ENCODE measurements around the gene SLC28A1.

SLC28A1 gene

DNA sequence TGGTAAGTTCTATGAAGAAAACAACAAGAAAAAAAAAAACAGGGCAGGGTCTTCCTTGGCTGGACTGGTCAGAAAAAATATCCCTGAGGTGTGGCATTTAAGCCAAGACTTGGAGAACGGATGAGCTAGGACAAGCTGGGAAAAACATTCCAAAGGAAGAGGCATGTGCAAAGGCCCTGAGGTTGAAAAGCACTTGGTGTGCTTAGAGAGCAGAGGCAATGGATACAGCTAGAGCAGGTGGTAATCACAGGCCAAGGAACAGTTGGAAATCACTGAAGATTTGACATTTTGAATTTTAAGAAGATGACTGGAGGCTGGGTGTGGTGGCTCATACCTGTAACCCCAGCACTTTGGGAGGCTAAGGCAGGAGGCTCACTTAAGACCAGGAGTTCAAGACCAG lies 54.3 kb downstream of the SLC28A1 start:
- DNase-seq (ENCODE audit: low read depth in 2 of 3, low spot score in 1 of 3), result no peak

DNA sequence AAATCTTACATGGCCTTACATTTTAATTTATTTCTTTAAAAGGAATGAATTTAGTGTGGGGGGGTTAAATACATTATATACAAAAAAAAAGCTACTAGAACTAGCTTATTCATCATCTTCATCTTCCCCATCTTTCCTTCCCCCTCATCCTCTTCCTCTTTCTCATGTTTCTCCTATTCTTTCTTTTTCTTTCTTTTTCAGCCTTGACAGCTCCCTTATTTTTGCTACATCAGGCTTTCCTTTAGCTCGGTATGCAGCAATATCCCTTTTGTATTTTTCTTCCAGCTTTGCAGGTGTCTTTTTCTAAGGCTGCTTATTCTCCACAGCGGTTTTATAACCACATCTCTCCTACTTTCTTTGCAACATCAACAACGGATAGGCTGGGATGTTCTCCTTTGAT lies 55.9 kb downstream of the SLC28A1 start:
- DNase-seq (ENCODE audit: low read depth in 2 of 3, low spot score in 1 of 3), result no peak

DNA sequence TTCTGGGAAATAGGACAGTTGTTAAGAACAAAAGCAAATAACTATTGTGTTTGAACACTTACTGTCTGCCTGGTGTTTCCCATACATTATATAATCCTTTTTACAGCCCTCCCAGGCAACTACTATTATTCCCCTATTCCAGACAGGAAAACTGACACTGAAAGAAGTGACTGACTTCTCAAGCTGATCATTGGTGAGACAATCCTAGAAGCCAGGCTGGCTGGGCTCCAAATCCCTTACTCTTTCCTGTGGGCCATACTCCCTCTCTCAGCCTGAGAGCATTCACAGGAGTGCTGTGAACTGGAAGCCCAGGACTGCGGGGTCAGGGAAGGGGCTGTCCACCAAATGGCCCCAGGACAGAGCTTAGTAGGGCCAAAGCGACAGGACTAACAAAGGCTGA lies 58.0 kb downstream of the SLC28A1 start:
- DNase-seq (ENCODE audit: low read depth in 2 of 3, low spot score in 1 of 3), result no peak

DNA sequence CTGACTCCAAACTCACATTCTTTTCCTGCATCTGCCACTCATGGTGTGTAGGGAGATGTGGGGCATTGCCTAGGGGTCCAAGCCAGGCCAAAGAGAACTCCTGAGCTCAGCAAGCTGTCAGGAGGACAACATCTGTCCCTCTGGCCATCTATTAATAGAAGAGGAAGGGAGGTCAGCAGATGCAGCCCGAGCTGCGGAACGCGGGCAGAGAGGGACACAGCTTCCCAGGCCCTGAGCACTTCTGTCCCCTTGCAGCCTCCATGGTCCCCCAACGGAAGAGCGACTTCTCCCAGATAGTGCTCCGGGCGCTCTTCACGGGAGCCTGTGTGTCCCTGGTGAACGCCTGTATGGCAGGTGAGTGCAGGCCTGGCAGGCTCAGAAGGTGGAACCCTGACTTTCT lies 59.8 kb downstream of the SLC28A1 start:
- DNase-seq (ENCODE audit: low read depth in 2 of 3, low spot score in 1 of 3), result no peak

DNA sequence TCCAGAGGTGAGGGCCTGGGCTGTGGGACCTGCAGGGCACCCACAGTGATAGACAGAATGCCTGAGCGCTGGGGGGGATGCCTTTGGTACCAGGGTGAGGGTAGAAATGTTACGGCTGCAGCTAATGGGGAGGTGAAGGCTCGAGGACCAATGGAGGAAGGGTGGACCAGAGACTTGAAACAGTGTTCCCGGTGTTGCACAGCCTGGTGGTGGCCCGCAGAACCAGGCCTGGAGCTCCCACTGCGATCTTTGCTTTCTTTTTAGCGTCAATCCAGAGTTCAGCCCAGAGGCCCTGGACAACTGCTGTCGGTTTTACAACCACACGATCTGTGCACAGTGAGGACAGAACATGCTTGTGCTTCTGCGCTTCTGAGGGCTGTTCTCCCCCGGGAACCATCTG lies 60.4 kb downstream of the SLC28A1 start:
- DNase-seq (ENCODE audit: low read depth in 2 of 3, low spot score in 1 of 3), result no peak

DNA sequence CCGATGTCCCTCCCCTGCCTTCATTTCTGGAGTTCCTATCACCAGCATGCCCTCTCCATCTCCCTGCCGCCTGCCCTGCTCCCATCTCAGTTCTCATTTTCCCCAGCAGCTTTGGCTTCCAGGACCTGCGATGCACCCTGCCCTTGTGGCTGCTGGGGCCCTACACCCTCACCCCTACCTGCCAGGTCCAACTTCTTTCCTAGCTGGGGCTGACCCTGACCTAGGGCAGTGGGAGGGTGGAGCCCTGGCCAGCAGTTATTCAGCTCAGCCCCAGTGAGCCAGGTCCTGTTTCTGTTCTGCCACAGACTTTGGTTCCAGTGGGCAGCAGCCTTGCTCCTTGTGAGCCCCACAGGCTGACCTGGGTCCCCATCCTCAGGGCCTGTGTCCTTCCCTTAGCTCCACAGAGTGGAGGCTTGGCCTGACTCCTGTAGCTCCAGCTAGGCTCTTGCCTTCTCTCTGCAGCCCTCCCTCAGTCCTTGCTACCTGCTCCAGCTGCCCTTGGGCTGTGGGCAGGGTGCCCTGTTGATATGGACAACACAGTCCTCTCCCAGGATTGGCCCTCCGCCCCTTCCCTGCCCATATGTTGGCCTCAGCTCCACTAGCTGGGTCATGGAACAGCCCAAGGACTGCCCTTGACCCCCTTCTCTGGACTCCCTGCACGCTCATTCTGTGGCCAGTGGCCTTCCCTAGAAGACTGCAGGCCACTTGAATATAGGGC lies 62.5 kb downstream of the SLC28A1 start:
- no peak for DNase-seq (ENCODE audit: low read depth in 2 of 3, low spot score in 1 of 3)

DNA sequence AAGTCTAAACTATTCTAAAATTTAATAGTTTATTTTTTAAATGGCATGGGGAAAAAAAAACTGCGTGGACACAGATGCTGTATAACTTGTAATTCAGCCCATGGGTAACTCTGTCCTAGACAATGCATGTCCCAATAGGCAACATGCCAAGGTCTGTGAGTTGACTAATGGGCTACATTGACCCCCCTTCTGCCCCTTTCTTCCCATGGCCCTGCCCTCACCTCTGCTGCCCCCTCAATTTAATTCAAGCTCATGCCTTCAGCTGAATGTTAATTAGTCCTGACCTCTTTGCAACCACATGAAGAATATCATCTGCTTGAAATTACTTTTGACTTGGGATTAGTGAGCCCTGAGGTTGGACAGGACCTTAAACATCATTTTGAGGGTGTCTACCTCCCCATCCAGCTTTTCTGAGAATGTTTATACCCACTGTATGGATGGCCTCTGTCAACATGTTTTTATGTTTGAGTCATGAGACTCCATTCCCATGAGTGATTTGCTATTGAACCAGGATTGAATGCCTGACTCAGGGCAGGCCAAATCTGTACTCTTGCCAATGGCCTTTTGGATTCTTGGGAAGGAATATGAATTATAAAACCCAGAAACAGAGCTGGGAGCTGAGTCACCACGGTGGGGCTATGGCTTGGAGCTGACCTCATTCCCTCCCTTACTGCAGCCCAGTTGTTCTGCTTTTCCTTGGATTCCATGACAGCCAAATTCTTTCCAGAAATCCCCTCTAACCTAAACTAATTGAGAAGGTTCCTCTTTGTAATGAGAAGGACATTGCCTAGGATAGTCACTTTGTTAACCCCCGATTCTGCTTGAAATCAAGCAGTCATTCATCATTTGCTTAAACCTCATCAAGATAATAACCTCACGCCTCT lies 63.7 kb downstream of the SLC28A1 start:
- DNase-seq (ENCODE audit: low read depth in 2 of 3, low spot score in 1 of 3), result no peak

DNA sequence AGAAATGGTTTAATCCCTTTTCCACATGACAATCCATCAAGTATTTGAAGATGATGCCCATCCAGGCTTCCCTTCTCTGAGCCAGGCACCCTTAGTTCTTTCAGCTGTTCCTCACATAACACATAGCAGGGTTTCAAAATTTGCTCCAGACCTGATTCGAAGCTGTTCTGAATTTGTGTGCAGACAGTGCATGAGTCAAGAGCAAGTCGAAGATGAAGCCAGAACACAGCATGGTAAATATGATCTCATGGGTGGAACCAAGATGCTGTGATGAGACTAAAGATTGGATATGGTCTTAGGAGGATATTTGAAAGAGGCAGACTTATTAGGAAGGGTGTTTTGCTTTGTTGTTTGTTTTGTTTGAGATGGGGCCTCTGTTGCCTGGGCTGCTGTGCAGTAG lies 64.6 kb downstream of the SLC28A1 start:
- no peak for DNase-seq (ENCODE audit: low read depth in 2 of 3, low spot score in 1 of 3)

DNA sequence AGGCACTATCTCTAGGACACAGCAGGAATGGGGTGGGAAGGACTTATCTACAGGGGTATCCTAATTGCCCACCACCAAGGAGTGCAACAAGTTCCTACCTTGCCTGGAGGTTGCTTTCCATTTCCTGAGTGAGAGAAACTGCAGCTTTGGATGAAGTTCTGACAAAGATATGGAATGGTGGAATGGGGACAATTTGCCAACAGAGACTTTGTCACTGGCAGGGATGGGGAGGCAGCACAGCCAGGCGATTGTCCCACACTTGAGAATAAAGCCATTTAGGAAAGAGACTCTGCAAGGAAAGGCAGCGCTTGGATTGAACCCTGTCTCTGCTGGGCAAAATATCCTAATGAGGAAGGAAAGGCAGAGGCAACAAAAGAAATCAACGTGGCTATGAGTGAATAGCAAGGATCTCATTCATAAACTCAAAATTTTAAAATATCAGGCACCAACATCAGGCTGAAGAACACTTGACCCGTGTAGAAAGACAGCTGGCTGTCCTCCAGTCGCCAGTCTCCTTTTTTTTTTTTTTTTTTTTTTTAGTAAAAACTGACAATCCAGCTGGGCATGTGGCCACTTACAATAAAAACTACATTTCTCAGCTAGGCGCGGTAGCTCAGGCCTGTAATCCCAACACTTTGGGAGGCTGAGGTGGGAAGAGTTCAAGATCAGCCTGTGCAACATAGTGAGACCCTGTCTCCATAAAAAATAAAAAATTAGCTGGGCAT lies 65.5 kb downstream of the SLC28A1 start:
- no peak for DNase-seq (ENCODE audit: low read depth in 2 of 3, low spot score in 1 of 3)

DNA sequence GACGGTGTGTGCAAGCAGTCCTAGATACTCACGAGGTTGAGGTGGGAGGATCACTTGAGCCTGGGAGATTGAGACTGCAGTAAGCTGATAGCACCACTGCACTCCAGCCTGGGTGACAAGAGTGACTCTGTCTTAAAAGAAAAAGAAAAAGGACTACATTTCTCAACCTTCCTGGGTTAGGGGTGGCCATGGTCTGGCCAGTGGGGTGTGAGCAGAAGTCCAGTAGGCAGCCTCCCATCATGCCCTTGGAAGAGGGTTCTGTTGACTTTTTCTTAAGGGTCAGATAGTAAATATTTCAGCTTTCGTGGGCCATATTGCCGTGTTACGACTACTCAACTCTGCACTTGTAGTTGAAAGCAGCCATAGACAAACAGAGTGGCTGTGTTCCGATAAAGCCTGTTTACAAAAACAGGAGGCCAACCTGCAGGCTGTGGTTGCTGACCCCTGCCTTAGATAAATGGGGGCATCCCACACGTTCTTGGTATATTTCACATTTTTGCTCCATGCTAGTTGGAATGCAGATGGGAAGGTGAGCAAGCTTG lies 66.2 kb downstream of the SLC28A1 start:
- no peak for DNase-seq (ENCODE audit: low read depth in 2 of 3, low spot score in 1 of 3)

DNA sequence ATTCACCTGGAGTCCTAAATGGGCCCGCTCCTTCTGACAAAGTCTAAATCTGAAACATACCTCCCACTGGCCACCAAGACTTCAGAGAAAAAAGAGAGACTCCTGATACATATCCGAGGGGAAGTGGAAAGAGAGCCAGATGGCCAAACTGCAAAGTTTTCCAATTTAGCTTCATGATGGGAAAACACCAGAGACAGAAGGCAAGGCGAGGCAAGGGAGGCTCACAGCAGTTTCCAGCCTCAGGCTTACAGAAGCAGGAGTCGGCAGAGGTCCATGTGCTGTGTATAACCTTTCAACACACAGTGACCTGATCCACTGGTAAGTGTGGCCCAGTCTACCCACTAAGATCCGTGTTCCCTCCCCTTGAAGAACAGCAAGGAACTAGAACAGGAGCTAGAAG lies 67.3 kb downstream of the SLC28A1 start:
- DNase-seq (ENCODE audit: low read depth in 2 of 3, low spot score in 1 of 3), result no peak

DNA sequence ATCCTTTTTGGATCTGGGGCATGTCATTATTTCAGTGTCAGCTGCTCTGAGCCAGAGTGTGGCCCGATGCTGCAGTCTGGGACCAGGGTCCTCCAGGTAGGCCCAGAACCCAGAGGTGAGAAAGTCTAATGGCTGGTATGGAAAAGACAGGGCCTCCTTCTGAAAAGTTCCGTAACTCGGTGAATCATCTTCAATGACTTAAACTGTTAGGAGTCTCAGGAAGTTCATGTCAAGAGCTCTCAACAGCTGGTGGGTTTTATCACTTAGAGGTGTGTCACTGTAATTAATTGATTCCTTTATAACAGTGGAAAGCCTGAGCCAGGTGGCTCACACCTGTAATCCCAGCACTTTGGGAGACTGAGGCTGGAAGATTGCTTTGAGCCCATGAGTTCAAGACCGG lies 68.7 kb downstream of the SLC28A1 start:
- no peak for DNase-seq (ENCODE audit: low read depth in 2 of 3, low spot score in 1 of 3)

DNA sequence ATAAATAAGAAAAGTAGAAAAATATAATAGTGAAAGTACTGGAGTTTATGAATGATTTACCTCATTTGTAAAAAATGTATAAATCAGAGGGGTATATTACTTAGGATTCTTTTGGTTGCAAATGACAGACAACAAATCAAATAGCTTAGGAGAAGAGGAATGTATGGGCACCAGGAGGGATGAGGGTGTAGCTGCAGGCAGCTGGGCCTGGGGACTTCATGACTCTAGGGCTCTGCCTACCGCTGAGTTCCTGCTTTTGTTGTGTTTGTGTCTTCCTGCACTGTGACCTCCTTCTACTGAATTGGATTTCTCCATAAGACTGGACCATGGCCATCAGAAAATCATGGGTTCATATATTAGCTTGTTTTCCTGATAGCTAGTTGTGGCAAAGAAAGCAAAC lies 69.3 kb downstream of the SLC28A1 start:
- no peak for DNase-seq (ENCODE audit: low read depth in 2 of 3, low spot score in 1 of 3)

DNA sequence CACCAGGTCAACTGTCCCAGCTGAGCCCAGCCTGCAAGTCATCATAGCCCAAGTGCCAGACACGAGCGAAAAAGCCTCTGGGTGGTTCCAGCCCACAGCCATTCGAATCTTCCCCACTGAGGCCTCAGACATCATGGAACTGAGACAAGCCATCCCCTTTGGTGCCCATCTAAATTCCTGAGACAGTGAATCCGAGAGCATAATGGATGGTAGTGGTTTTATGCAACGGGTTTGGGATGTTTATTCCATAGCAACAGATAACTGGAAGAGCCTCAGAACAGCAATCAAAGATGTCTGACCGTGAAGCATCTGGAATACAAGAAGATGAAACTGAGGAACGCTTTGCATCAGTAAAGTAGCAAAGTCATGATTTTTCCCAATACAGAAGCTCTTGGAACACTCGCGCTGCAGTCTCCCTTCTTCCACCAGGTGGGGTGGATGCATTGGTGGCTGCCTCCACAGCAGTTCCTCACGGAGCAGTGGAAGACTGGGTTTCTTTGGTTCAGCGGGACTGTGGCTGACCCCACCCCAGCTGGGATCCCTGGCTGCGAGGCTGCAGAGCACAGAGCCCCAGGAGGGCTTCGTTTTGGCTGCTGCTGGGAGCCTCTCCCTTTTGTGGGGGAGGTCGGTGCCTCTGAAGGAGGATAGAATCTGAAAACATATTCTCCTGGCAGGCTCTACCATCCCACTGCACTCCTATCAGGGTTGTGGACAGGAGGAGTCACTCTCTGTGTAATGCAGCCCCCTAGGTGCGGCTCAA lies 70.8 kb downstream of the SLC28A1 start:
- DNase-seq (ENCODE audit: low read depth in 2 of 3, low spot score in 1 of 3), result peak in 2 of 3 donors; percentile 16 to 24

DNA sequence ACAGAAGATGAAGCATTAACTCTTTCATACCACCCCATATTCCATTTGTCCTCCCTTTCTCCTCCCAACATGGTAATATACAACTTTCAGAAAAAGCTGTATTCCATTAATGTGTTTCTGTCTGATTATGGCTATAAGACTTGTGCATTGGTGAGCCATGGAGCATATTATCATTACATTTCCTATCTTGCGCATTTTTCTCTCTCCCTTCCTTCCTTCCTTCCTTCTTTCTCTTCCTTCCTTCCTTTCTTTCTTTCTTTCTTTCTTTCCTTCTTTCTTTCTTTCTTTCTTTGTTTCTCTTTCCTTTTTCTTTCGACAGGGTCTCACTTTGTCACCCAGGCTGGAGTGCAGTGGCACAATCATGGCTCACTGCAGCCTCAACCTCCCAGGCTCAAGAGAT lies 71.7 kb downstream of the SLC28A1 start:
- DNase-seq (ENCODE audit: low read depth in 2 of 3, low spot score in 1 of 3), result no peak

DNA sequence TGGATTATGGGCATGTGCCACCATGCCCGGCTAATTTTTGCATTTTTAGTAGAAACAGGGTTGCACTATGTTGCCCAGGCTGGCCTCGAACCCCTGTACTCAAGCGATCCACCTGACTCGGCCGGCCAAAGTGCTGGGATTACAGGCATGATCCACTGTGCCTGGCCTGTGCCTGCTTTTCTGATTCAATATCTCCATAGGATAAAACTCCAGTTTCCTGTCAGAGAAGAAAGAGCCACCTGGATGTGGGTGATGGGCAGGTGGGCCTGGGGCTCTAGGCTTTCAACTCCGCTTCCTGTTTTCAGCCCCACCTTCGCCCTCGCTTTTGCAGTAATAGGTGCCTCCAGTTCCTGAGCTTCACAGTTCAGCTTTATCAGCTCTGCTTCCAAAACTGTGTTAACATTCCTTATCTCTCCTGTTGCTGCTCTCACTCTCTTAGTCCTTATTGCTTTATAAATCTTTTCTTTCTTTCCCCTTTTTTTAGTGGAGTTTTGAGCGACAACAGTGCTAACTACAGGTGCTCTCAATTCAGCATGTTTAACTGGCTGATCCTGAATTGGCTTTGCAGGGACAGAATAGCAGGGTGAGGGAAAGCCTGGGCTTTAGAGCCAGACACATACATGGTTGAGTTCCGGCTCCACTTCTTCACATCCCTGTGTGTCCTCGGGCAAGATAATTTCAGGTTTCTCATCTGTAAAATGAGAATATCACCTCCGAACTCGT lies 76.1 kb downstream of the SLC28A1 start:
- no peak for DNase-seq (ENCODE audit: low read depth in 2 of 3, low spot score in 1 of 3)

DNA sequence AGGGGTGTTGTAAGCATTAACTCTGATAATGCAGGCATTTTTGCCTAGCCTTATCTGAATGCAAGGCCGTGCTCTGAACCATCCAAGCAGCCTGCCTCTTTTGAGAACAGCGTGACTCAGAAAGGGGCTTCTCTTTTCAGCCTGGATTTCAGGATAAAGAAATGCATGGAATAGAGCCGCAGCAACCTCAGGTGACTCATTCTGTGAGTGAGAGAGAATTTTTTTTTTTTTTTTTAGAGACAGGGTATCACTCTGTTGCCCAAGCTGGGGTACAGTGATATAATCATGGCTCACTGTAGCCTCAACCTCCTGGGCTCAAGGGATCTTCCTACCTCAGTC lies 76.6 kb downstream of the SLC28A1 start:
- DNase-seq (ENCODE audit: low read depth in 2 of 3, low spot score in 1 of 3), result no peak

DNA sequence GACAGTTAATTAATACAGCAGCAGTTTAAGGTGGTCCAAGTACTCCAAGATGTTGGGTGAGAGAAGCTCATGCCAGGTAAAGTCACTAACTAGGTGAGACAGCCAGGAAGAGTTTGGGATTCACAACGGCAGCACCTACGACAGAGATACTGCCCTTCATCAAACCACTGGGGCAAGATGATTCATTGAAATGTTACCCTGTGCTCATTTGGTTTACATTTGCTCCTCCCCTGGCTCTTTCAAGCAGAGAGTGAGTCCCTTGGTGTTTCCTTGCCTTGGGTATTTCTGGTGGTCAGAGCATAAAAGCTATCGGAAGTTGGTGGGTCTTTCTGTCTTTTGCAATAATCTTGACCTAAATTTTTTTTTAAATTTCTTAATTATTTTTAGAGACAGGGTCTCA lies 77.2 kb downstream of the SLC28A1 start:
- DNase-seq (ENCODE audit: low read depth in 2 of 3, low spot score in 1 of 3), result no peak

DNA sequence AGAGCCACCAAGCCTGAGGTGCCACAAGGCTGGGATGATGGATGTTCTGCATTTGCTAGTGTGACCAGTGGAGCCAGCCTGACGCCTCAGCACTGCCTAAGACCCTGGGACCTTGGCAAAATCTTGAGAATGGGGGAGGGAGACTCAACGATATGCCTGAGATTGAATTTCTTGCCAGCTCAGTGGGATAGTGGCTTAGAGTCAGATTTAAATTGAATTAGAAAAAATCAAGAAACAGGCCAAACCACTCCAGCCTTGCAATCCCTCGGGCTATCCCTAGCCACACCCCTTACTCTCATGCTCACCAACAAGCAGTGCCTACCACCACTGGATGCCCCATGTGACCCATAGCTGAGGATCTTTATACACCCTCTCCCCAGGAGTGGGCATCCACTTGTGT lies 78.5 kb downstream of the SLC28A1 start:
- no peak for DNase-seq (ENCODE audit: low read depth in 2 of 3, low spot score in 1 of 3)

DNA sequence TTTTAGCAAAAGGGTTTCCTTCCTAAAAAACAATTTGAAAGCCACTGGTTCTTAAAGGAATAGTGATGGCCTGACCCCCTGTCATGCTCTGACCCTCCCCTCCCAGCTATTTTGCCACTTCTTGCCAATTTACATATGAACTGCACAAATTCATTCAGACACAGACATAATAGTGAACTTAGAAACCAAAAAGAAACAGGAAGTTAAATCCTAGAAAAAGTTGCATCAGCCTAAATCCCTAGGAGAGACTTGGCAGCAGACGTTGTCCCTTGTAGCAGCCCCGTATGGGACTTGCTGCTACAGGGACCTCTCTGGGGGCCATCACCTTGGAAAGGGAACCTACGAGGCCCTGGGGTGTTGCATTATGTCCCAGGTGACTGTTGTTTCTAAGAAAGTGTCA lies 82.9 kb downstream of the SLC28A1 start:
- DNase-seq (ENCODE audit: low read depth in 2 of 3, low spot score in 1 of 3), result no peak
